Uterus (tissue), 2 donors: ENCODE results near the gene XRN1.

Experiments
- CTCF ChIP-seq, 4 experiments: fragments of 200-600 bp in 2 of 4; fragments of 450-650 bp in 2 of 4; sonication (generic) in 2 of 4; IDR thresholded peaks; one replicate each; pipeline ENCODE4 v1.5.1; 2016 to 2019; ENCODE audit warnings: antibody characterized with exemption in 4 of 4, mild to moderate bottlenecking in 2 of 4, moderate library complexity in 1 of 4
- POLR2A ChIP-seq, 2 donors: fragments of 450-650 bp; IDR thresholded peaks; one replicate each; pipeline ENCODE4 v1.6.1; 2016; ENCODE audit warnings: antibody characterized with exemption in 2 of 2, mild to moderate bottlenecking in 1 of 2, moderate library complexity in 1 of 2

GRCh38 chr3:142468456-142468855 lies 20.6 kb upstream of the XRN1 start:
- TF ChIP-seq CTCF (IDR thresholded peaks at IDR 0.05) (no peak), POLR2A (IDR thresholded peaks at IDR 0.05) (no peak)
